IPS-NIHi7 (cell line): ENCODE measurements around the gene DNAJC17.

ENCODE experiments used
- DNase-seq: peaks from one replicate; pipeline ENCODE4 v3.0.0; 2012; ENCODE audit warnings: mixed read lengths; ENCODE audit errors: extremely low spot score

DNAJC17 gene

GRCh38 chr15:40830884-40831283 lies 23.6 kb upstream of the DNAJC17 start:
- no peak for DNase-seq

- DNase-seq = no peak
Measured at GRCh38 chr15:40829115-40829514, 21.8 kb upstream of the DNAJC17 start.

GRCh38 chr15:40828447-40829036 lies 21.3 kb upstream of the DNAJC17 start, which contains the start of gene PPP1R14D:
Gene PPP1R14D (minus strand): TSS chr15:40828708. CDS start chr15:40828641, 67 bp downstream.
- DNase-seq = no peak

GRCh38 chr15:40826423-40827075 lies 19.3 kb upstream of the DNAJC17 start:
- DNase-seq = no peak

- no peak for DNase-seq
Measured at GRCh38 chr15:40825661-40826422, 18.6 kb upstream of the DNAJC17 start.

- DNase-seq = no peak
Measured at GRCh38 chr15:40823572-40824343, 16.5 kb upstream of the DNAJC17 start.

- DNase-seq = no peak
Measured at GRCh38 chr15:40821195-40821594, 13.9 kb upstream of the DNAJC17 start.

DNA sequence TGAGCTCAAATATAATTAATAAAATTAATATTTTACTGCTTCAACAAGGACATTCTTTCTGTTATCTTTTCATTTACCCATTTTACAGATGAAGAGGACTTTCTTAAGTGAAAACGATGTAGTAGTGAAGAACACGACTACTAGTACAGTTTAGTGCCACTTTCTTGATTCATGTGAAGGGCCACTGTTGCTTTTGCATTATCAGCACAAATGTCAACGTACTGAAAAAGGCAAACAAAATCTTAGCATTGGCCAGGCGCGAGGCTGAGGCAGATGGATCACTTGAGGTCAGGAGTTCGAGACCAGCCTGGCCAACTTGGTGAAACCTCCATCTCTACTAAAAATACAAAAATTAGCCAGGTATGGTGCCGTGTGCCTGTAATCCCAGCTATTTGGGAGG lies 11.8 kb upstream of the DNAJC17 start:
- no peak for DNase-seq

GRCh38 chr15:40815042-40815698 lies 7.9 kb upstream of the DNAJC17 start:
- DNase-seq = no peak

DNA sequence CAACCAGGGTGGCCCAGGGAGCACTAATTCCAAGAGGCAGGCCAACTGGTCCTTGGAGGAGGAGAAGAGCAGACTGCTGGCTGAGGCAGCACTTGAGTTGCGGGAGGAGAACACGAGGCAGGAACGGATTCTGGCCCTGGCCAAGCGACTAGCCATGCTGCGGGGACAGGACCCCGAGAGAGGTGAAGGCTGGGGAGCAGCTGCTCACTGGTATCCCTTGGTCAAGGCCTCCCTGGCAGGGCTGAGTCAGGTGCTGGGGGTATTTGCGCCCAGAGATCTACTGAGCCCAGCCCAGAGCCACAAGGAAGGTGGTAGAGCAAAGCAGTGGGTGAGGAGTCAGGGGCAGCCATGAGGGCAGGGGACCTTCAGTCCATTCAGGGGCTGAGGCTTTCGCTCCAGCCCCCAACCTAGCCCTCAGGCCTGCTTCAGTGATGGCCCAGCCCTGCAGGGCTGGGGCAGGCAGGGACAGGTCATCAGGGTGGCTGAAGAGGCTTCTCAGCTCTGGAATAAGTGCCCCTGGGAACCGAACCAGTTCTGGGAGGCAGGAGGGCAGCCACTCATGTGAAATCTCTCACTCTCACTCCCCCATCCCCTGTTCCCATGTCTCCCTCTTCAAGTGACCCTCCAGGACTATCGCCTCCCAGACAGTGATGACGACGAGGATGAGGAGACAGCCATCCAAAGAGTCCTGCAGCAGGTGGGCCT lies 5.6 kb upstream of the DNAJC17 start:
- no peak for DNase-seq

DNA sequence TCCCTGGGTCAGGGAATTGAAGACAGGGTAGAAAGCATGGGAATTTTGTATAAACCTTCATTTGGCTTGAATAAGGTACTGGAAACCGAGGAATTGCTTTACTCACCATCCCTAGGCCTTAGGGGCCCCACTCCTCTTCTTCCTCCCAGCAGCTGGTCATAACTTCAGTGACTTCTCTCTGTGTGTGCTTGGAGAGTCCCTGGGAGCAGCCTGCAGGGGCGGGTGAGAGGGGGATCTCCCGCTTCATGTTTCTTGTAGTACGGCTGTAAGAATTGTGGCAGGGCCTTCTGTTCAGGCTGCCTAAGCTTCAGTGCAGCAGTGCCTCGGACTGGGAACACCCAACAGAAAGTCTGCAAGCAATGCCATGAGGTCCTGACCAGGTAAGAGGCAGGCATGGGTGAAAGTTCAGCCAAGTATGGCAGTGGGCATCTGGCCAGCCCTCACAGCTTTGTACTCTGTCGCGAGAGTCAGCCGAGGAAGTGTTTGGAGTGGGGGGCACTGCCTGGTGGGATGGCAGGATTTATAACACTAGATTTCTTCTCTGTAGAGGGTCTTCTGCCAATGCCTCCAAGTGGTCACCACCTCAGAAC lies 1.7 kb upstream of the DNAJC17 start:
- DNase-seq = no peak

GRCh38 chr15:40807888-40808461 lies 702 bp upstream of the DNAJC17 start:
- DNase-seq = no peak

GRCh38 chr15:40806672-40807027 lies 623 bp downstream of the DNAJC17 start:
- no peak for DNase-seq

- no peak for DNase-seq
Measured at GRCh38 chr15:40803688-40804087, 3.6 kb downstream of the DNAJC17 start.

- no peak for DNase-seq
Measured at GRCh38 chr15:40803076-40803475, 4.2 kb downstream of the DNAJC17 start.

GRCh38 chr15:40799523-40799922 lies 7.8 kb downstream of the DNAJC17 start:
- DNase-seq = no peak

DNA sequence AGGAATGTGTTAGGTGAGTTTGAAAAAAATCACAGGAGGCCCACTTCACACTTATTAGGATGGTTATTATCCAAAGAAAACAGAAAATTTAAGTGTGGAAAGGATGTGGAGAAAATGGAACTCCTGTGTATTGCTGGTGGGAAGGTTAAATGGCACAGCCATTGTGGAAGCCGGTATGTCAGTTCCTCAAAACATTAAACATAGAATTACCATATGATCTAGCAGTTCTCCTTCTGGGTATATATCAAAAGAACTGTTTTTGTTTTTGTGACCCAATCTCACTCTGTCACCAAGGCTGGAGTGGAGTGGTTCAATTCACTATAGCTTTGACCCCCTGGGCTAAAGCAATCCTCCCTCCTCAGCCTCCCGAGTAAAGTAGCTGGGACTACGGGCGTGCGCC lies 10.8 kb downstream of the DNAJC17 start:
- DNase-seq = no peak

DNA sequence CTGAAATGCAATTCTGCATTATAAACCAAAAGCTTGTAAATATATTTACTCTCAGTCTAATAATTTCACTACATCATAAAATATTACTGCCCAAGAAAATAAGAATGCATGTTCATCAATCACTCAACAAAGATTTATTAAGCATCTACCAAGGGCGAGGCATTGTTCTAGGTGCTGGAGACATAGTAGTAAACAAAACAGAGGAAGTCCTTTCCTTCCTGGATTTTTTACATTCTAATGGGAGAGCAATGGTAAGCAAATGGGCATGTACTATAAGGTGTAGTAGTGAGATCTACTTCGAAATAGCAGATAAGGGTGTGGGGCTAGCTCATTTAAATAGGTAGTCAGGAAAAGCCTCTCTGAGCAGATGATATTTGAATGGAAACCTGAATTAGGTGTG lies 11.2 kb downstream of the DNAJC17 start:
- DNase-seq = no peak

DNA sequence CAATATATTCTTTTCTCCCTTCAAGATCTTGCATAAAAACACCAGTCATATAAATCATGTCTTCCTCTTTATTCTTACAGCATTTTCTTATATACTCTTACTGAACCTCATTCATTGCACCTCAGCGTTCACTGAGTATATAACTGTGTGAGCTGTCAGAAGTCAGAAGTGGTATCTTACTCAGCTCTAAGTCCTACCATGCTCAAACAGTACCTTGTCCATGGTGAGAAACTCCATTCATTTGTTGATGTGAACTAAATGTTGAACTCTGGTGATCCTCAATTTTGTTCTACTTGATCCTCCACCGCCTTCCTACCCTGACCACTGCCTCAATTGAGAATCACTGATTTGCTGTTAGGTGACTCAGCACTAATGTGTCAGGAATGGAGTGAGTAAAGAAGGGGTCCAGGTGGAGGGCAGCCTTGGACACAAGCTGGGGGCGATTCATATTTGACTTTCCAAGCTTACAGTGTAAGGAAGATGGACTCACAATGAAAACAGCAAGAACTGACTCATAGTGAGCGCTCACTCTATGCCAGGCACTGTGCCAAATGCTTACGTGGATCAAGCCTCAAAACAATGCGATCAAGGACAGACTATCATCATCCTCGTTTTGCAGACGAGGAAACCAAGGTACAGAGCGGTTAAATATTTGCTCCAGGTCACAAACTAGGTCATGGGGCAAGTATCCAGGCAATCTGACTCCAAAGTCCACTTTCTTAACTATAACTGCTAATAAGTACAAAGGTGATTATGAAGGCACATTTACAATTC lies 13.9 kb downstream of the DNAJC17 start:
- DNase-seq = no peak

GRCh38 chr15:40792394-40792793 lies 14.9 kb downstream of the DNAJC17 start:
- no peak for DNase-seq
